ENCODE data around the gene LRTM2.

DNA sequence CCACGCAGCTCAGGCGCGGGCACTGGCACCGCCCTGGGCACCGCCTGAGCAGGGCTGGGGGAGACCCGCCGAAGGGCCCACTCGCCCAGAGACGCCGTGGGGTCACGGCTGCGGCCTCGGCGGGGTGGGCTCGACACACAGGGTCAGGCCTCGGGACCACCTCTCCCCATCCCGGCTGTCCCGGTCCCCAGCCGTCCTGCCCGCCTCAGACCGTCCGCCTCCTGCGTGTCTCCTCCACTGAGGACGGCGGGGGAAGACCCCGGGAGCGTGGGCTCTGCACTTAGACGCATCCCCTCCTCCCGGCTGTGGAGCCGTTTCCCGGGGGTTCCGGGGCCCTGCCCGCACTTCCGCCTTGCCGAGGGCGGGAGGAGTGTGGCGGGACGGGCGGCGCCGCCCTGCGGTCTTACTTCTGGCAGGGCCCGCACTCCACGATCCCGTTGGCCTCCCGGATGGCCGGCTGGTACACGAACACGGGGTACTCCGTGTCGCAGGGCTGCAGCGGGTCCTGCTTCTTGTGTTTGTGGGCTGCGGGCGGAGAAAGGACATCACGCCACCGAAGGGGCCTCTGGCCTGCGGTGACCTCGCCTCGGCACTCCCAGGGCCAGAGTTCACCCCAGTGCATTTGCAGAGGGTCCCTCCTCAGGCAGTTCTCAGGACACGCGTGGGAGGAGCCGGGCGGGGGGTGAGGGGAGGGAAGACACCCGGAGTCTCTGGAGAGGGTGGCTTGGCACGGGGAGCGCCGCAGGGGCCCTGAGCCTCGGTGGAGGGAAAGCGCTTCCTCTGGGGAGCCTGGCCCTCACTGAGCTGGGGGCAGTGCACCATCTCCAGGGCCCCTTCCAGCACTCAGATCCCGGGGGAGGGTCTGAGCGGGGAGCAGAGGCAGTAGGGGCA, 23.1 kb upstream of the LRTM2 start:
- TF ChIP-seq, protein P1, sequence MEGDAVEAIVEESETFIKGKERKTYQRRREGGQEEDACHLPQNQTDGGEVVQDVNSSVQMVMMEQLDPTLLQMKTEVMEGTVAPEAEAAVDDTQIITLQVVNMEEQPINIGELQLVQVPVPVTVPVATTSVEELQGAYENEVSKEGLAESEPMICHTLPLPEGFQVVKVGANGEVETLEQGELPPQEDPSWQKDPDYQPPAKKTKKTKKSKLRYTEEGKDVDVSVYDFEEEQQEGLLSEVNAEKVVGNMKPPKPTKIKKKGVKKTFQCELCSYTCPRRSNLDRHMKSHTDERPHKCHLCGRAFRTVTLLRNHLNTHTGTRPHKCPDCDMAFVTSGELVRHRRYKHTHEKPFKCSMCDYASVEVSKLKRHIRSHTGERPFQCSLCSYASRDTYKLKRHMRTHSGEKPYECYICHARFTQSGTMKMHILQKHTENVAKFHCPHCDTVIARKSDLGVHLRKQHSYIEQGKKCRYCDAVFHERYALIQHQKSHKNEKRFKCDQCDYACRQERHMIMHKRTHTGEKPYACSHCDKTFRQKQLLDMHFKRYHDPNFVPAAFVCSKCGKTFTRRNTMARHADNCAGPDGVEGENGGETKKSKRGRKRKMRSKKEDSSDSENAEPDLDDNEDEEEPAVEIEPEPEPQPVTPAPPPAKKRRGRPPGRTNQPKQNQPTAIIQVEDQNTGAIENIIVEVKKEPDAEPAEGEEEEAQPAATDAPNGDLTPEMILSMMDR (IDR thresholded peaks at IDR 0.05; ENCODE audit: poor library complexity, severe bottlenecking): no peak
- no peak for TF ChIP-seq EP300 (conservative IDR thresholded peaks at IDR 0.05; ENCODE audit: poor library complexity, severe bottlenecking)
- no peak for TF ChIP-seq POLR2AphosphoS5 (IDR thresholded peaks at IDR 0.05)
- no peak for TF ChIP-seq TAF1 (IDR thresholded peaks at IDR 0.05; ENCODE audit: low read depth)
- no peak for TF ChIP-seq EZH2 (IDR thresholded peaks at IDR 0.05; ENCODE audit: borderline replicate concordance, insufficient read depth, low read length, poor library complexity, severe bottlenecking)
- no peak for TF ChIP-seq RAD21 (conservative IDR thresholded peaks at IDR 0.05)
- TF ChIP-seq MXI1 (conservative IDR thresholded peaks at IDR 0.05; ENCODE audit: poor library complexity, severe bottlenecking): no peak
- TF ChIP-seq, protein P2, sequence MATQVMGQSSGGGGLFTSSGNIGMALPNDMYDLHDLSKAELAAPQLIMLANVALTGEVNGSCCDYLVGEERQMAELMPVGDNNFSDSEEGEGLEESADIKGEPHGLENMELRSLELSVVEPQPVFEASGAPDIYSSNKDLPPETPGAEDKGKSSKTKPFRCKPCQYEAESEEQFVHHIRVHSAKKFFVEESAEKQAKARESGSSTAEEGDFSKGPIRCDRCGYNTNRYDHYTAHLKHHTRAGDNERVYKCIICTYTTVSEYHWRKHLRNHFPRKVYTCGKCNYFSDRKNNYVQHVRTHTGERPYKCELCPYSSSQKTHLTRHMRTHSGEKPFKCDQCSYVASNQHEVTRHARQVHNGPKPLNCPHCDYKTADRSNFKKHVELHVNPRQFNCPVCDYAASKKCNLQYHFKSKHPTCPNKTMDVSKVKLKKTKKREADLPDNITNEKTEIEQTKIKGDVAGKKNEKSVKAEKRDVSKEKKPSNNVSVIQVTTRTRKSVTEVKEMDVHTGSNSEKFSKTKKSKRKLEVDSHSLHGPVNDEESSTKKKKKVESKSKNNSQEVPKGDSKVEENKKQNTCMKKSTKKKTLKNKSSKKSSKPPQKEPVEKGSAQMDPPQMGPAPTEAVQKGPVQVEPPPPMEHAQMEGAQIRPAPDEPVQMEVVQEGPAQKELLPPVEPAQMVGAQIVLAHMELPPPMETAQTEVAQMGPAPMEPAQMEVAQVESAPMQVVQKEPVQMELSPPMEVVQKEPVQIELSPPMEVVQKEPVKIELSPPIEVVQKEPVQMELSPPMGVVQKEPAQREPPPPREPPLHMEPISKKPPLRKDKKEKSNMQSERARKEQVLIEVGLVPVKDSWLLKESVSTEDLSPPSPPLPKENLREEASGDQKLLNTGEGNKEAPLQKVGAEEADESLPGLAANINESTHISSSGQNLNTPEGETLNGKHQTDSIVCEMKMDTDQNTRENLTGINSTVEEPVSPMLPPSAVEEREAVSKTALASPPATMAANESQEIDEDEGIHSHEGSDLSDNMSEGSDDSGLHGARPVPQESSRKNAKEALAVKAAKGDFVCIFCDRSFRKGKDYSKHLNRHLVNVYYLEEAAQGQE (IDR thresholded peaks at IDR 0.05; ENCODE audit: borderline replicate concordance): no peak
